ENCODE data around the gene CACNA1F.

DNA sequence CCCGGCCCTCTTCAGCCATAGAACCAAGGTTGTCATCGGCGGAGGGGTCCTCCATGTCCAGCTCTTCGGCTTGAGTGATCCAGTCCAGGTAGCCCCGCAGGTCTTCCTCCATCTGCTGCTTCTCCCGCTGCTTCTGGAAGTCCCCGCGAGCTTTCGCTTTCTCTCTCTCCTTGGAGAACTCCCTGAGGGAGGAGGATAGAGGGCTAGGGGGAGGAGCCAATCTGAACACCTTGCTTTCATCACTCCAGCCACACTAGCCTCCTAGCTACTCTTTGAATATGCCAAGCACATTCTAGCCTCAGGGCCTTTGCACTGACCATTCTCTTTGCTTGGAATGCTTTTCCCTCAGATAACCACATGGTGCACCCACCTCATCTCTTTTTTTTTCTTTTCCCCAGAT is 6.2 kb downstream of the CACNA1F start:
- no peak for TF ChIP-seq EZH2 (IDR thresholded peaks at IDR 0.05; ENCODE audit: borderline replicate concordance, low read depth, low read length, poor library complexity, severe bottlenecking)
- no peak for TF ChIP-seq CTCF (conservative IDR thresholded peaks at IDR 0.05; ENCODE audit: low read depth, low read length)

Data from A673 (cell line).